Myocyte (in vitro differentiated cells): ENCODE results near the gene HNRNPL. TPM values are rescaled to one million over a fixed set of nuclear protein-coding genes. Genes with fewer than 3 reads are reported as not detected.
"Not testable (repeated sequence)": the region's sequence is repeated elsewhere in the genome, so short reads cannot be mapped to it uniquely, and the experiment has no call there.

Source experiments
- DNase-seq: peaks from one replicate; pipeline ENCODE4 v3.0.0-alpha.2; 2012; ENCODE audit warnings: low read depth
- total RNA-seq: library from RNA; depleted of rRNA; stranded (reverse); fragments of >200 nt; gene quantifications from 2 replicates; pipeline ENCODE4 v1.2.3, GENCODE V29; 2014

HNRNPL gene
- total RNA-seq, 1 donor from 2014 or later = 218 TPM

GRCh38 chr19:38831142-38831605, 18.6 kb downstream of the HNRNPL start:
- DNase-seq = peak; percentile 91

- no peak for DNase-seq
Measured at GRCh38 chr19:38830039-38830733, 19.6 kb downstream of the HNRNPL start.

- DNase-seq = not testable (repeated sequence)
Measured at GRCh38 chr19:38829203-38829602, 20.6 kb downstream of the HNRNPL start.

- DNase-seq = no peak
Measured at GRCh38 chr19:38826856-38827551, 22.8 kb downstream of the HNRNPL start.

GRCh38 chr19:38825936-38826335, 23.9 kb downstream of the HNRNPL start:
- DNase-seq = not testable (repeated sequence)

GRCh38 chr19:38821230-38821825, 28.5 kb downstream of the HNRNPL start:
- not testable (repeated sequence) for DNase-seq

GRCh38 chr19:38819231-38819920, 30.4 kb downstream of the HNRNPL start:
- peak; percentile 38 for DNase-seq

GRCh38 chr19:38817081-38817480, 32.7 kb downstream of the HNRNPL start:
- no peak for DNase-seq

GRCh38 chr19:38816131-38816750, 33.5 kb downstream of the HNRNPL start:
- no peak for DNase-seq

- DNase-seq = no peak
Measured at GRCh38 chr19:38815059-38816001, 34.5 kb downstream of the HNRNPL start.

GRCh38 chr19:38813932-38814331, 35.9 kb downstream of the HNRNPL start:
- not testable (repeated sequence) for DNase-seq

GRCh38 chr19:38813323-38813722, 36.5 kb downstream of the HNRNPL start:
- no peak for DNase-seq

GRCh38 chr19:38812841-38813320, 36.9 kb downstream of the HNRNPL start, which contains the start of gene LGALS4:
TSS of gene LGALS4 (minus strand) at chr19:38812945. CDS start at chr19:38812886, 59 bp downstream.
- no peak for DNase-seq

GRCh38 chr19:38812009-38812840, 37.6 kb downstream of the HNRNPL start:
- DNase-seq = no peak

GRCh38 chr19:38809592-38810252, 40.1 kb downstream of the HNRNPL start:
- DNase-seq = no peak

- no peak for DNase-seq
Measured at GRCh38 chr19:38808741-38809140, 41.0 kb downstream of the HNRNPL start.

- DNase-seq = not testable (repeated sequence)
Measured at GRCh38 chr19:38807374-38808098, 42.2 kb downstream of the HNRNPL start.

- DNase-seq = no peak
Measured at GRCh38 chr19:38806371-38806770, 43.4 kb downstream of the HNRNPL start.
